Activated CD8-positive, alpha-beta memory T cell treated with anti-CD3 and anti-CD28 coated beads, Interleukin-2, amount 50 U/mL, for 24 hours (primary cell): Measurements from ENCODE around the gene ARFGEF2.

ENCODE experiments used
- DNase-seq: peaks from one replicate; pipeline ENCODE4 v3.0.0-alpha.2; 2020; ENCODE audit errors: extremely low read depth

The ARFGEF2 gene

DNA sequence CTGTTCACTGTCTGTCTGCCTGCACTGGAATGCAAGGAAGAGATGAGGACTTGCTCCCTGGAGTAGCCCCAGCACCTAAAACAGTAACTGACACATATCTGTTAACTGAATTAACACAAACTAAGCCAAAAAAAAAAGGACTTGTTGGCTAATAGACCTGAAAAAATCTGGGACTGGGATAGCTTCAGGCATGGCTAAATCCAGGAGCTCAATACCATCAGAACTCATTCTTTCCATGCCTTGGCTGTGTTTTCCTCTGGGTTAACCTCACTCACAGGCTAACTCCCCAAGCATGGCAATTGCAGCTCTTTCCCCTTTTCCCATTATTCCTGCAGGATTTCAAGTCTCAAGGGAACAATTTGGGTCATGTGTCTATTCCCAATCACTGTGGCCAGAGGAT, 21.6 kb upstream of the ARFGEF2 start:
- DNase-seq = no peak

DNA sequence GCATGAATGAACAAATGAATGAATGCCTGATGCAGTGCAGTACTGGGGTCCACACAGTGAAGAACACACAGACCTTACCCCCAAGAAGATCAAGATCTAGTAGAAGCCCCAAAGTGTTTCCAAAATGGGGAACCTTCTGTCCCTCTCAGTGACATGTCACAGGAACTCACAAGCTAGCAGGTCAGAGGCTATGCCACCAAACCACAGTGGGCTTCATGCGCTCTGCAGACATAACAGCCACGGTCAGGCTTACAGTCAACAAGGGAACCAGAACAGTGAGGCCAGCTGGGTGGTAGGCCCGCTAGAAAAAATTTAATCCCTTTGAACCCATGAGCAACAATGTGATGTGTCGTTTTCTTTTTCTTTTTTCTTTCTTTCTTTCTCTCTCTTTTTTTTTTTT, 20.2 kb upstream of the ARFGEF2 start:
- DNase-seq = no peak

DNA sequence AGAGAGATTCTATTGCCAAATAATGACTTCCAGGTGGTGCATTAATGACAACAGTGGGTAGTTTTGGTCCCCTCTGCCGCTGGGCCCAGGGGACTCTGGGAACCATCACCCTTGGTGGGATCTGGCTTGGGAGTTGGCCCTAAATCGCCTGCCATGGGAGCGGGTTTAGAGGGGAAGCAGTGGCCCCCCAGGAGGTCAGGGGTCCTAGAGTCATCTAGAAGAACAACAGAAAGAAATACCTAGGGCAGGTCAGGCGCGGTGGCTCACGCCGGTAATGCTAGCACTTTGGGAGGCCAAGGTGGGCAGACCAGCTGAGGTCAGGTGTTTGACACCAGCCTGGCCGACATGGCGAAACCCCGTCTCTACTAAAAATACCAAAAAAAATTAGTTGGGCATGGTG, 17.8 kb upstream of the ARFGEF2 start:
- DNase-seq = no peak

DNA sequence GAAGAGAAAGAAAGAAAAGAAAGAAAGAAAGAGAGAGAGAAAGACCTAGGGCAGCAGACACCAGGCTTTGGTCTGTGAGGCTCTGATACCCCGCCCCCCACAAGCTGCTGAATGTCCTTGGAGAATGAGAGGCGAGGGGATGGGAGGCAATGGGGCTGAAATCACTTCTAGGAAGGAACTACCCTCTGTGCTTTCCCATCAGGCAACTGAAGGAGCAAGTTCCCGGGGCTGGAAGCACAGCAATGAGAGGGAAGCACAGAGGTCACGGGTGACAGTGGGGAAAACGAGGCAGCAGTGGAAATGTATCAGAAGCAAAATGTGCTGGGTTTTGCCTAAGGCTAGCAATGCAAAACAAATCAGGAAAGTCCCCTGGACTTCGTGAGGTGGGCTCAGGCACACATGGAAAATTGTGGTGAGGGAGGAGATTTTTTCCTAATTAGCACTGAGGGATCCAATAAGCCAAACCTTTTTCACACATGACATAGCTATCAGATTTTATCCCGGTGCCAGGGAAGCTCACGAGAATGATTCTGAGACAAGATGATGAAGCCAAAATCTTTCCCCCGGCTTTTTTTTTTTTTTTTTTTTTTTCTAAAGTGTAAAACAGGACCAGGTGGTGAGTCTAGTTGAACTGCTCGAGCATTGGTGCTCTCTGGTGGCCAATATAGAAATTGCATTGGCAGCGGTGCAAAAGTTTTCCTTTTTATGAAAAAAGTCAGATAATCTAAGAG, 16.8 kb upstream of the ARFGEF2 start:
- DNase-seq = peak; percentile 36

DNA sequence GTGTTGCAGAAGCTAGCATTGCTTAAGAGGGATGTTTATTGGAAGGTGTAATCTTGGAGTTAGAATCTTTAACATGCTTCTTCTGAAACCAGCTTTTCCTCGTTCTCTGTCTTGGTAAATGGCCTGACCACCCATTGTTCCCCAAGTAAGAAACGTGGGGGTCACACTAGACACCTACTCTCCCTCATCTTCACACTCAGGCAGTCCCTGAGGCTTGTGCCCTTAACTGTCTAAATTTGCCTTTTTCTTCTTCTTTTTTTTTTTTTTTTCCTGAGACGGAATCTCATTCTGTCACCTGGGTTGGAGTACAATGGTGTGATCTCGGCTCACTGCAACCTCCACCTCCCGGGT, 16.2 kb upstream of the ARFGEF2 start:
- no peak for DNase-seq

DNA sequence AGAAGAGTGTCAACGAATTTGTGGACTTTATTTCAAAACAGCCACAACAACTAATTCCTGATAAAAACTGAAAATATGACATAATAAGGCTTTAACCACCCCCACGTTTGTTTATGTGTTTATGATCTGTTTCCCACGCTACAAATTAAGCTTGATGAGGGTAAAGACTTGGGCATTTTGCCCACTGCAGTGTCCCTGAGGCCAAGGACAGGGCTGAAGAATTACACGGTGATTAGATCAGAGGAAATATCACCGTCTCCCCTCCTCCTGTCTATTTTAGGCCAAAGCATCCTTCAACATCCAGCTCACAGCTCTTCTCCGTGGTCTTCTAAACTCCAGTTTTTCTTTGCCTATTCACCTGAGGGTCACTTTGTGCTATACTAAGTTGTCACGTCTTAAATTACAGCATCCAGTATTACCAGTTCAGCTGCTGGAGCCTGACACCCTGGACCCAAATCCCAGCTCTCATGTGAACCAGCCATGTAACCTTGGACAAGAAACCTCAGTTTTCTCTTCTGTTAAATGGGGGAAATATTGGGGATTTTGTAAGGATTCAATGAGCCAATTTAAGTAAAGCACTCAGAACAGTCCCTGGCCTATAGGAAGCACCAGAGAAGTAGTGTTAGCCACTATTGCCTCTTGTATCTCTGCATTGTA, 15.2 kb upstream of the ARFGEF2 start:
- no peak for DNase-seq

DNA sequence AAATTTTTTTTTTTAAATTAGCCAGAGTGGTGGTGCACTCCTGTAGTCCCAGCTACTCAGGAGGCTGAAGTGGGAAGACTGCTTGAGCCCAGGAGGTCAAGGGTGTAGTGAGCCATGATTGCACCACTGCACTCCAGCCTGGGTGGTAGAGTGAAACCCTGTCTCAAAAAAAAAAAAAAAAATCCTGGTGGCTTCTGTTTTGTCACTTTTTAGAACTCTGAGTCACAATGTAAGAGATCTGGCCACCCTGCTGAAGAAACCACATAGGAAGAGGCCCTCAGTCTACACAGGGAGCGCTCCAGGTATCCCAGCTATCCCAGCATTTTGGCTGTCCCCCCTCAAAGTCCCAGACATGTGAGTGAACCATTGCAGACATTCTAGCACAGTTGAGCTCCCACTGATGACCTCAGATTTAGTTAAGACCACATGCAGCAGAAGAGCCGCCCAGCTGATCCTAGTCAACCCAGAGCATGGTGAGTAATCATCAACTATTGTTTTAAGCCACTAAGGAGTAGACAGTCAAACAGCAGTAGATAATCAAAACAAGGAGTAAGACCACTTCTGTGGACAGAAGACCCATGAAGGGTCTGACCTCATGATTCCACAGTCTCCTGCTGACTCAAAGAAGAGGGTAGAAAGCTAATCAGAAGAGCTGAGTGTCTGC, 12.7 kb upstream of the ARFGEF2 start:
- DNase-seq = no peak

DNA sequence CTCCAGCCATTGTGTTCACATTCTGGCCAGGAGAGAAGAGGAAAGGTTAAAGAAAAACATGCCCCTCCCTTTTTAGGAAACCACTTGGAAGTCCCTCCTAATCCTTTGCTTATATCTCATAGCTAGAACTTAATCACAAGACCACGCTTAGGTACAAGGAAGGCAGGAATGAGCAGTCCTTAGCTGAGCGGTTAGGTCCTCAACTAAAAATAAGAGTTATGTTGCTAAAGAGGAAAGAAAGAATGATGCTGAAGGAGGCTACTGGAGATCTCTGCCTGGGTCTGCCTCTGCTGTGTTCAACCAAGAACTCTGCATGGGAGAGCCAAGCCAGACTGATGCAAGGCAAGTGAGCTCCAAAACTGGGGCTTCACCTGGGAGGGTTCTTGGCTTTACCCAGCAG, 11.6 kb upstream of the ARFGEF2 start:
- no peak for DNase-seq

DNA sequence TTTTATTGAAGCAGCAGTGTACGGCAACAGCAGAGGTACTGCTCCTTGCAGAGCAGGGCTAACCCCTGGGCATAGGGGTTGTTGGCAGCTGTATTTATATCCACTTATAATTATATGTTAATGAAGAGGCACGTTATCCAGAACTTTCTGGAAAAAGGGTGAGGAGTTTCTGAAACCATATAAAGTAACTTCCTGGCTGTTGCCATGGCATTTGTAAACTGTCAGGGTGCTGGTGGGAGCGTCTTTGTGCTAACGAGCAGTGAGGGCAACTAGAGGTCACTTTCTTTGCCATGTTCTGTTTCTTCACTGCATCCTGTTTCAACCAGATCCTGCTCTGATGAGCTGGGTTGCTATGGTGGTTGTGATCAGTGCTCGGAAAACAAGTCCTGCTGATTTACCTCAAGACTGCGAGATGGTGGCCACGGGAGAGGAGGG, 11.1 kb upstream of the ARFGEF2 start:
- no peak for DNase-seq

DNA sequence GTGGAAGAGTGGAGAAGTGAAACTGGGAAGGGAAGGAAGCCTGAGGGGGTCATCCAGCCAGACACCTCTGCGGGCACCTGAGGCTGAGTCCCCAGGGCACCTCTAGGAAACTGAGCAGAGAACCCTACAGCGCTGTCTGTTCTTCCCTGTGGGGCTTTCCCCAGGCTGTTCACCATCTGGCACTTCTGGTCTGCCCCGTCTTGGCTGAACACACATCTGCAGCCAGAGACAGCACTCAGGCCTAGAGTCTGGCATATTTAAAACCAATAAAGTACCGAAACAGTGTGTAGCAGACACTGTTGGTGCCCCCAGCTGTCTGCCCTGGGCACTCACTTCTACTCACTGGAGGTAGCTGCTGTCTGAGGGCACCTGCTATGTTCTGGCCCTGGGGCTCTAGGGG, 9.4 kb upstream of the ARFGEF2 start:
- DNase-seq = no peak

DNA sequence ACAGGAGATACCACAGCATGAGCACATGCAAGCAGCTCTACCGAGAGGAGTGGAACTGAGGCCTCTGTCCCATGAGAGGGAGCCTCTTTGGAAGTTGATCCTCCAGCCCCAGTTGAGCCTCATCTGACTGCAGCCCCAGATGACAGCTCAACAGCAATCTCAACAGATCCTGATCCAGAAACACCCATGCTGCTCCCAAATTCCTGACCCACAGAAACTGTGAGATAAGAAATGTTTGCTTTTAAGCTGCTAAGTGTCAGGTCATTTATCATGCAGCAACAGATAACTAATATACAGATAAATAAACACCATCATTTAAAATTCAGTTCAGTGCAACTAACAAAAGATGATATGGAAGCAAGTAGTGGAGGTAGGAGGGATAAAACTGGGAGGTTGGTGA, 4.8 kb upstream of the ARFGEF2 start:
- DNase-seq = no peak

DNA sequence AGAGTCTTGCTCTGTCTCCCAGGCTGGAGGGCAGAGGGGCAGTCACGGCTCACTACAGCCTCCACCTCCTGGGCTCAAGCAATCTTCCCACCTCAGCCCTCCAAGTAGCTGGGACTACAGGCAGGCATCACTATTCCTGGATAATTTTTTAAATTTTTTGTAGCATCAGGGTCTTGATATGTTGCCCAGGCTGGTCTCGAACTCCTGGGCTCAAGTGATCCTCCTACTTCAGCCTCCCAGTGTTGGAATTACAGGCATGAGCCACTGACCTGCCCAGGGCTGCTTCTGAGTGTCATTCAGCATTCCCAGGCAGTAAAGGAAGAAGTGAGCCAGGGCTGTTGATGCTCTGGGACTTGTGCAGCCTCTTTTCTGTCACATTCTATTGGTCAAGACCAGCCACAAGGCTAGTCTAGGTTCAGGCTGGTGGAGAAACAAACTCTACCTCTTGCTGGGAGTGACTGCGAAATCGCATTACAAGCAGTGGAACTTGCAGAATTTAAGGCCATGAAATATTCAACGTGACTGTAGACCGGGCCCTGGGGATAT, 2.1 kb upstream of the ARFGEF2 start:
- no peak for DNase-seq

DNA sequence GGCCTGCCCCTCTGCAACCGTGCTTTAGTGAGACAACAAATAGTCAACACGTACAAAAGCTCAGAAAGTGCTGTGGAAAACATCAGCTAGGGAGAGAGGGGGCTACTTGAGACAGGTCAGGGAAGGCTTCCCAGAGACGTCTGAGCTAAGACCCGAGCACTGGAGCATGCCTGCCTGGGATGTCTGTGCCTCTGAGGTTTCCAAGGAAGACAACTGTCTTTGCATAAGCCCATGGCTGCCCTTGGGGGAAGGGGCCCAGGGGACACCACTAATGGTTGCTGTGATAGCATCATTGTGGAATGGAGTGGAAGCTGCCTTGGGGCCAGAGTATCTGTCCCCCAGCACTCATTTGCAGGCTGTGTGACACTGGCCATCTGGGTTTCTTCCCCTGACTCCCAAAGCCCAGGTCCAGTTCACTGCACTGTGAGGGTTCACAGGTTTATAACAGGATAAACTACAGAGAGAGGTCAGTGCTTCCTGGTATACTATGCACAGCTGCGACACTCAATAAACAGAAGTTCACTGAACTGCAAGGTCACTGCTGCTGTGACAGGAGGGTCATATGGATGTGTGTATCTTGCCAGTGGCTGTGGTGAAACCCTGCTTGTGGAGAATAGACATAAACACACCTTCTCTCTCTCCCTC, 1.5 kb upstream of the ARFGEF2 start:
- no peak for DNase-seq

DNA sequence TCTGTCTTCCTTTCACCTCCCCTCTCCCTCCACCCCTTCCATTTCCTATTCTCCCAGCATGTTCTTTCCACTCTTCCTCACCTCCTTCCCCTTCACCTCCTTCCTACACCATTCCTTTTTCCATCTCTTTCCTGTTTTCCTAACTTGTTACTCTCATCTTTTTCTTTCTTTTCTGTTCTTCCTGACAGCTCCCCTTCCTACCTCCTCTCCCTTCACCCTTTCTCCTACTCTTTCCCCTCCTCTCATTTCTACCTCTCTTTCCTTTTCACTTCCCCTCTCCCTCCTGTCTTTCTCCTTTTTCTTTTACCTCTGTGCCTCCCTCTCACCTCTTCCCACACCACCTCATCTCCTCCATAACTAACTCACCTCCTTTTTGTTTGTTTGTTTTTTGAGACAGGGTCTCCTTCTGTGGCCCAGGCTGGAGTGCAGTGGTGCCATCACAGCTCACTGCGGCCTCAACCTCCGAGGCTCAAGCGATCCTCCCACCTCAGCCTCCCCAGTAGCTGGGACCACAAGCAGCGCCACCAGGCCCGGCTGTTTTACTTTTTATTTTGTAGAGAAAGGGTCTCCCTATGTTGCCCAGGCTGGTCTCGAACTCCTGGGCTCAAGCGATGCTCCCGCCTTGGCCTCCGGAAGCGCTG, 864 bp upstream of the ARFGEF2 start:
- no peak for DNase-seq

DNA sequence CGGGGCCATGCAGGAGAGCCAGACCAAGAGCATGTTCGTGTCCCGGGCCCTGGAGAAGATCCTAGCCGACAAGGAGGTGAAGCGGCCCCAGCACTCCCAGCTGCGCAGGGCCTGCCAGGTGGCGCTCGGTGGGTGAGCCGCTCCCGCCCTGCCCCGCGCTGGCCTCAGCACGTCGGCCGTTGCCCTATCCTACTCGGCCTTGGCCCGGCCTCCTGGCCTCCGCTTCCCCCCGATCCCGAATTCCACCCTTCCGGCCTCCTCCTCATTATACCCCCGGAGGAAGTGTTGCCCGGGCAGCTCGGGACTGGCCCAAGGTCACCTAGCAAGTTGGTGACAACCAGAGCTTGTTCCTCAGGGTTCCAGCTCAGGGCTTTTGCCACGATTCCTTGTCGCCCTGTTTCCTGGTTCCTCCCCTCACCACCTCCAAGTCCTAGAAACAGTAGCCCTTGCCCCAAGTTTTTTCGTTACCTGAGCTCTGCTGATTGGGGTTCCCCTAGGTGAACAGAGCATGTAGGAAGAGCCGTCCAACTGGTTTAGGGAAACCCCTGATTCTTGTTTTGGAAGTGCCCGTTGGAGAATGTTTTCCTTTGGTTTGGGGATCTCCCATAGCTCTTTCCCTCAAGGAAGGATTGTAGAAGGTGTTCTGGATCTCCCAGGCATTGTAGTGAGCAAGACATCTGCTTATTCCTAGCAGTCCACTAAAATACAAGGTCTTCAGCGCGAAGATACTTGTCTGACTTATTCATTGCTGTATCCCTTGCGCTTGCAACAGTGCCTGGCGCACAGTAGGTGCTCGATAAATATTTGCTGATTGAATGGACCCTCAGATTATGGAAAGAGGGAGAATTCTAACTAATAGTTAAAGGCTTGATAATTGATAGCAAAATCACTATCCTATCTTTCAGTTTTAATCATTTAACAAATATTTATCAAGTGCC, 641 bp downstream of the ARFGEF2 start:
- no peak for DNase-seq

DNA sequence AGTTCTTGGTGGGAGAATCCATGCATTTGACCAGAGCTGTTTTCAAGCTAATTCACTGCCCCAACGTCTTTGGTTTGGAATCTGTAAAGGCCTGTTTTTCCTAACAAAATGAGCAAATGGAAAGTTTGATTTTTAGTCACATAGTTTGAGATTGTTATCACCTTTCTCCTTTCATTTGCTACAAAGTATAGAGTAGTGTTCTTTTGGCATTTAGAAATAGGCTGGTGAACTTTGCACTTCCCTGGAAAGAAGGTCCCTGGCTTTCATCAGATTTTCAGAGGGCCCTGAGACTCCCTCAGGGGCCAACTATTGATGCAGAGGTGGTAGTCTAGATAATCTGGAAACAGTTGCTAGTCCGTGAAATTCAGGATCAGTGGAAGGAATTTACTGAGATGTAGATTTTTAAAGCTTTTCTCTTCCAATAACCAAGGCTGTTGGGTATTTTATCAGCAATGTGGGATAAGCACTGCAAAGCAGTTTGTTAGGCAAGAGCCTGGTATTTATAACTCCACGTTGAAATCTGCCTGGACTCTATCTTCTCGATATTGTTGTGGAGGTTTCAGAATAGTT, 1.7 kb downstream of the ARFGEF2 start:
- DNase-seq = no peak

DNA sequence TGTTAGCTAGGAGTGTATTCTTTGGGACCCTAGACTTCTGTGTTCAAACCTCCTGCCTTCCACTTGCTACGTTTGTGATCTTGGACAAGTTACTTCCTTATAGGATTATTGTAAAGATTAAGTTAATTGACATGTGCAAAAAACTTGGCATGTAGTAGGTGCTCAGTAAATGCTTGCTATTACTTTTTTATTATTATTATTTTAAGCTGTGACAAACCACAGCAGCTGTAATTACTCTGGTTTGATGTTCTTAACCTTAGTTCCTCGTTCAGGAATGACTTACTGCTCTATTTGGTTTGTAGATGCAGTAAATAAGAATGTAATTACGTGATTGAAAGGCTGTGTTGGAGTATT, 3.2 kb downstream of the ARFGEF2 start:
- no peak for DNase-seq

DNA sequence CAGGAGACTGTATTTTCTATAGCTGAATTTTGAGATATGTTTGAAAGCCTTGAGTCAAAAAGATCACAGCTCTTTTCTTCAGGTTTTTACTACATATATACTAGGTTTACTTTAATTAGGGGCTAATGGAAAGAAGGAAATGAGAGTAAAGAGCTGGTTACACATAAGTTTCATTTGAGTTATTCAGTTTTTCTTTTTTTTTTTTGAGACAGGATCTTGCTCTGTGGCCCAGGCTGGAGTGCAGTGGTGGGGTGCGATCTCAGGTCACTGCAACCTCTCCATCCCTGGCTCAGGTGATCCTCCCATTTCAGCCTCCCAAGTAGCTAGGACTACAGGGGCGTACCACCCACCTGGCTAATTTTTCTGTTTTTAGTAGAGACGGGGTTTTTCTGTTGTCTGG, 4.8 kb downstream of the ARFGEF2 start:
- no peak for DNase-seq

DNA sequence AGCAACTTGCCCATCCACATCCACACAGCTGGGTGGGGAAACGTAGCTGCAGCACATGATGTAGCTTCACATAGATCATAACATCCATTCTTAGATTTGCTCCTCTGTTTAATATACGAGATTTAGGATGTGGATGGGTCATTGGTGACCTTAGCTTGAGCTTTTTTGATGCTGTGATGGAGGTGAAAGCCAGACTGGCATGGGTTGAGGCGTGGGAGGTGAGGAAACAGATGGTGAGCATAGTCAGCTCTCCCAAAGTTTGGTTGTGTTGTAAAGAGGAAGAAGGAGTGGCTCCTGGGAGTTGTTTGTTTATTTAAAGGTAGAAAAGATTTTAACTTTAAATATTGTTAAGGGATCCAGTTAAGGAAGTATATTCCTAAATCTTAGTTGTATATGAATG, 5.3 kb downstream of the ARFGEF2 start:
- no peak for DNase-seq

DNA sequence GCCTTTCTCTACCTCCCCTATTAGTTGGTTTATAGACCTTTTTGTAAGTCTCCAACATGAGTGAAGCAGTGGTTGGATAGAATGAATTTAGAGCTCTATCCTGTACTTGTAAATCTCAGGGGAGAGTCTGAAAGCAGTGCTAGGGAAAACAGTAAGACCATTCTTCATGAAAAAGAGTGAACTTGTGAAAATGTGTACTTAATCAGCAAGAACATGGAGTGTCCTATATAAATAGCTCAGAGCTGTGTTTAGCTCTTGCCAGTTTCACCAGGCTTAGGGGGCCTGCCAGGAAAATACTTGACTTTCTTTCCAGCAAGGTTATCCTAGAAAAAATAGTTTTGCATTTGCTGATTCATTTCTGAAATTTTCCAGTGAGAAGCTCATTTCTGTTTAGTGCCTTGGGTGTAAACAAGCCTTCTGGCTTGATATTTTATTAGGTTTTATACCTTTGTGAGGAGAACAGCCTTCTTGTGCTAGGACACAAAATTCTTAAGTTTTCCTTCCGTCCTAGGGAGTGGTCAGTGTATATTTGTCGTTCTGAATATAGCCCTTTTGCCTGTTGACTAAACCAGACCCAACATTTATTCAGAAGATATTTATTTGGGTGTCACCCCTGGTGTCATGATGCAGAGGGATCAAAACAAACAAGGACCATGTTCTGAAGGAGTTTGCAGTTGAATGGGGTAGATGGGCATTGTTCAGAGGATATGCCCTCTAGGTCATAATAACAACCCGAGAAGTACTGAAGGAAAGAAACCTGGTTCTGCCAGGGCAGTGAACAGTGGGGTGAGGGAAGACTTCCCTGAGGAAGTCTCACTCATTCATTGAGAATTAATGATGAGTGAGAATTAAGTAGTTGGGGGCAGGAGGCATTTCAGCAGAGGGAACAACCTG, 7.6 kb downstream of the ARFGEF2 start:
- DNase-seq = no peak
